Fibroblast of lung (primary cell): ENCODE data around the gene STPG3. TPM values are rescaled to one million over a fixed set of nuclear protein-coding genes. Genes with fewer than 3 reads are reported as not detected.
"Not testable (repeated sequence)": the region's sequence is repeated elsewhere in the genome, so short reads cannot be mapped to it uniquely, and the experiment has no call there.

Experiments used
- DNase-seq, 2 donors: peaks; one replicate each; pipeline versions ENCODE4 v3.0.0 to v3.0.0-alpha.2; 2010; ENCODE audit warnings: low read depth in 2 of 2
- H2AFZ ChIP-seq: 2 replicates; pipeline ENCODE4 v1.5.1; 2012; ENCODE audit warnings: low read length, control low read depth, inconsistent platforms
- H3K27ac ChIP-seq: 2 replicates; pipeline ENCODE4 v1.5.1; 2011; ENCODE audit warnings: low read length, control low read depth; ENCODE audit not compliant: insufficient read depth
- H3K27me3 ChIP-seq: 2 replicates; pipeline ENCODE4 v1.5.1; 2011; ENCODE audit warnings: mild to moderate bottlenecking, low read length; ENCODE audit not compliant: control insufficient read depth, insufficient read depth
- H3K36me3 ChIP-seq: 2 replicates; pipeline ENCODE4 v1.5.1; 2011; ENCODE audit warnings: low read length; ENCODE audit not compliant: control insufficient read depth, insufficient read depth
- H3K4me1 ChIP-seq: 2 replicates; pipeline ENCODE4 v1.5.1; 2011; ENCODE audit warnings: low read length; ENCODE audit not compliant: control insufficient read depth, insufficient read depth; ENCODE audit errors: extremely low read depth
- H3K4me2 ChIP-seq: 2 replicates; pipeline ENCODE4 v1.5.1; 2011; ENCODE audit warnings: low read length, control low read depth; ENCODE audit not compliant: insufficient read depth; ENCODE audit errors: extremely low read depth
- H3K4me3 ChIP-seq, 4 experiments: fragments of 200-600 bp in 1 of 4; sonication (generic) in 1 of 4; replicated peaks in 1 of 4; 2 replicates each; pipeline ENCODE4 v1.5.1; 2011 to 2016; ENCODE audit warnings: low read length in 4 of 4, low read depth in 3 of 4, mild to moderate bottlenecking in 3 of 4, control low read depth in 2 of 4, inconsistent platforms in 1 of 4, mixed read lengths in 1 of 4; ENCODE audit not compliant: insufficient read depth in 1 of 4; ENCODE audit errors: control extremely low read depth in 1 of 4
- H3K79me2 ChIP-seq: 2 replicates; pipeline ENCODE4 v1.5.1; 2012; ENCODE audit warnings: mild to moderate bottlenecking, low read length, inconsistent platforms; ENCODE audit not compliant: control insufficient read depth, insufficient read depth
- H3K9ac ChIP-seq: 2 replicates; pipeline ENCODE4 v1.5.1; 2011; ENCODE audit warnings: mild to moderate bottlenecking, low read length, control low read depth; ENCODE audit not compliant: insufficient read depth
- H3K9me3 ChIP-seq: 2 replicates; pipeline ENCODE4 v1.5.1; 2012; ENCODE audit warnings: low read depth, low read length; ENCODE audit not compliant: control insufficient read depth, insufficient read depth
- H4K20me1 ChIP-seq: 2 replicates; pipeline ENCODE4 v1.5.1; 2011; ENCODE audit warnings: low read length; ENCODE audit not compliant: control insufficient read depth, insufficient read depth; ENCODE audit errors: extremely low read depth
- CTCF ChIP-seq, 2 donors: IDR thresholded peaks in 1 of 2; conservative IDR thresholded peaks in 1 of 2; 1 replicate in 1 of 2; 2 replicates in 1 of 2; pipeline ENCODE4 v1.5.1; 2011 to 2012; ENCODE audit warnings: low read length in 2 of 2, control low read depth in 1 of 2, inconsistent platforms in 1 of 2, low read depth in 1 of 2, mild to moderate bottlenecking in 1 of 2
- EZH2 ChIP-seq: IDR thresholded peaks from 2 replicates; pipeline ENCODE4 v1.5.1; 2012; ENCODE audit warnings: low read length, control low read depth, mild to moderate bottlenecking; ENCODE audit errors: missing control alignments
- polyA plus RNA-seq, 2 donors: library from polyadenylated mRNA; depleted of rRNA in 1 of 2; stranded (reverse) in 1 of 2; unstranded in 1 of 2; fragments of >200 nt; gene quantifications; 2 replicates each; pipeline ENCODE4 v1.2.1, GENCODE V29; 2011 to 2012; ENCODE audit warnings: missing spikeins in 1 of 2
- total RNA-seq: library from RNA; depleted of rRNA; stranded (reverse); fragments of >200 nt; gene quantifications from 2 replicates; pipeline ENCODE4 v1.2.1, GENCODE V29; 2014

Gene STPG3
- total and polyA plus RNA-seq, 2 donors (not counting 1 experiment from before 2014, with no cell fraction given) = not detected

GRCh38 chr9:137262173-137262908 lies 11.3 kb downstream of the STPG3 start:
- peak; percentile 51 to 59 for DNase-seq
- TF ChIP-seq CTCF (conservative IDR thresholded peaks at IDR 0.05 in 1 of 2, IDR thresholded peaks at IDR 0.05 in 1 of 2; ENCODE audit: low read depth in 1 of 2, low read length in 2 of 2) = peak; percentile 35 to 48
- not testable (repeated sequence) for H2AFZ ChIP-seq, H3K9ac ChIP-seq, H3K4me1 ChIP-seq, H4K20me1 ChIP-seq, H3K27me3 ChIP-seq, H3K79me2 ChIP-seq, H3K9me3 ChIP-seq, H3K27ac ChIP-seq, H3K4me3 ChIP-seq, H3K4me2 ChIP-seq
- H3K36me3 ChIP-seq = peaks cover 23% of the 10 kb centered on the region

GRCh38 chr9:137262909-137263285 lies 11.8 kb downstream of the STPG3 start:
- Histone ChIP-seq H3K4me2 (no peak overlapping the region), H2AFZ (no peak overlapping the region)
- DNase-seq = no peak

GRCh38 chr9:137263506-137263905 lies 12.4 kb downstream of the STPG3 start:
- no peak overlapping the region for H3K4me3 ChIP-seq
- H3K27me3 ChIP-seq = no peaks in the 10 kb centered on the region
- TF ChIP-seq CTCF (conservative IDR thresholded peaks at IDR 0.05 in 1 of 2, IDR thresholded peaks at IDR 0.05 in 1 of 2; ENCODE audit: low read depth in 1 of 2, low read length in 2 of 2) = no peak
- TF ChIP-seq EZH2 = no peak
- H3K4me2 ChIP-seq = no peak overlapping the region
- H3K27ac ChIP-seq = no peak overlapping the region
- DNase-seq = no peak
- no peaks in the 10 kb centered on the region for H3K9me3 ChIP-seq
- peaks cover 2% of the 10 kb centered on the region for H3K79me2 ChIP-seq
- H3K9ac ChIP-seq = no peak overlapping the region
- H4K20me1 ChIP-seq = no peaks in the 10 kb centered on the region
- peaks cover 26% of the 10 kb centered on the region for H3K36me3 ChIP-seq
- no peak overlapping the region for H2AFZ ChIP-seq
- H3K4me1 ChIP-seq = peaks cover under 1% of the 10 kb centered on the region

More at GRCh38 chr9:137262909-137263285, 11.8 kb downstream of the STPG3 start:
- TF ChIP-seq EZH2 (no peak), CTCF (conservative IDR thresholded peaks at IDR 0.05 in 1 of 2, IDR thresholded peaks at IDR 0.05 in 1 of 2; ENCODE audit: low read depth in 1 of 2, low read length in 2 of 2) (no peak)
- H3K27ac ChIP-seq = no peak overlapping the region
- H3K4me3 ChIP-seq = no peak overlapping the region
- H3K36me3 ChIP-seq = peaks cover 25% of the 10 kb centered on the region
- H3K9me3 ChIP-seq = no peaks in the 10 kb centered on the region
- H3K4me1 ChIP-seq = no peaks in the 10 kb centered on the region
- H3K79me2 ChIP-seq = peaks cover 4% of the 10 kb centered on the region
- no peaks in the 10 kb centered on the region for H4K20me1 ChIP-seq
- no peak overlapping the region for H3K9ac ChIP-seq
- no peaks in the 10 kb centered on the region for H3K27me3 ChIP-seq
